ENCODE measurements around the gene C1orf198. TPM values are rescaled to one million over a fixed set of nuclear protein-coding genes. Genes with fewer than 3 reads are reported as not detected.
A peak's percentile ranks its signal among the peaks of the same experiment; 100 is the strongest.

C1orf198 gene
- total and polyA plus RNA-seq, 8 donors, result 16.5 to 35.3 (median 20.7) TPM

GRCh38 chr1:230809256-230809990, 58.9 kb downstream of the C1orf198 start:
- no peak overlapping the region for H3K27ac ChIP-seq
- no peak overlapping the region for H3K4me3 ChIP-seq
- FAIRE-seq, result no peak
- no peaks in the 10 kb centered on the region for H3K9me3 ChIP-seq
- intact Hi-C loops (cut with DNase I), result no loop called here
- ATAC-seq, result no peak
- H3K27me3 ChIP-seq, result no peaks in the 10 kb centered on the region
- WGBS, 2 donors, result 78 to 80% methylated on average over 8 of the region's 8 CpGs
- no peak for DNase-seq
- H3K36me3 ChIP-seq, result no peaks in the 10 kb centered on the region
- H3K4me1 ChIP-seq, result peaks cover 0 to 6% (median 0%) of the 10 kb centered on the region in 3 donors
- TF ChIP-seq CTCF (IDR thresholded peaks at IDR 0.05), result no peak

GRCh38 chr1:230808281-230808872, 59.9 kb downstream of the C1orf198 start:
- no peak for TF ChIP-seq CTCF (IDR thresholded peaks at IDR 0.05)
- ATAC-seq (no peak), DNase-seq (no peak), FAIRE-seq (no peak)
- Histone ChIP-seq H3K36me3 (no peaks in the 10 kb centered on the region), H3K27ac (peak overlapping the region in 1 of 4 donors; percentile 29), H3K9me3 (no peaks in the 10 kb centered on the region), H3K4me1 (peaks cover 0 to 6% (median 0%) of the 10 kb centered on the region in 3 donors), H3K4me3 (no peak overlapping the region), H3K27me3 (no peaks in the 10 kb centered on the region)
- WGBS, 2 donors, result 54 to 58% methylated on average over 4 of the region's 4 CpGs
- intact Hi-C loops (cut with DNase I), result no loop called here

- no peak for TF ChIP-seq CTCF (IDR thresholded peaks at IDR 0.05)
- Histone ChIP-seq H3K27me3 (no peaks in the 10 kb centered on the region), H3K9me3 (no peaks in the 10 kb centered on the region), H3K4me3 (no peak overlapping the region), H3K27ac (peak overlapping the region; percentile 29 to 65 (median 56)), H3K4me1 (peaks cover 0 to 6% (median 0%) of the 10 kb centered on the region in 3 donors), H3K36me3 (no peaks in the 10 kb centered on the region)
- no peak for ATAC-seq
- WGBS, 2 donors, result 76 to 85% methylated on average over 3 of the region's 3 CpGs
- FAIRE-seq, result no peak
- intact Hi-C loops (cut with DNase I), result no loop called here
- no peak for DNase-seq
These were observed 60.6 kb downstream of the C1orf198 start for GRCh38 chr1:230807561-230808280.

GRCh38 chr1:230807029-230807428, 61.3 kb downstream of the C1orf198 start:
- no peaks in the 10 kb centered on the region for H3K27me3 ChIP-seq
- H3K9me3 ChIP-seq, result no peaks in the 10 kb centered on the region
- no peaks in the 10 kb centered on the region for H3K36me3 ChIP-seq
- TF ChIP-seq CTCF (IDR thresholded peaks at IDR 0.05), result no peak
- 67 to 73% methylated on average over 5 of the region's 5 CpGs for WGBS, 2 donors
- H3K27ac ChIP-seq, result peak overlapping the region; percentile 29 to 65 (median 56)
- H3K4me3 ChIP-seq, result no peak overlapping the region
- H3K4me1 ChIP-seq, result peaks cover 0 to 6% (median 0%) of the 10 kb centered on the region in 3 donors
- ATAC-seq (peak; percentile 88 to 97 (median 94)), FAIRE-seq (no peak), DNase-seq (peak in 5 of 6 donors; percentile 28 to 81 (median 74))
- intact Hi-C loops (cut with DNase I), result no loop called here
